NCI-H69 (cell line): ENCODE data around the gene WNT7B.

ENCODE experiments used
- DNase-seq: peaks from one replicate; lab custom pipeline; 2025; lab: John Stamatoyannopoulos, UW

Gene WNT7B

GRCh38 chr22:45872659-45873263, 104.2 kb downstream of the WNT7B start:
- DNase-seq, result no peak

GRCh38 chr22:45871721-45872120, 105.2 kb downstream of the WNT7B start:
- DNase-seq, result no peak
